GDM1 (cell line): Measurements from ENCODE around the gene MYLK3.
"Not testable (repeated sequence)": the region's sequence is repeated elsewhere in the genome, so short reads cannot be mapped to it uniquely, and the experiment has no call there.

Experiments
- DNase-seq: peaks from one replicate; lab custom pipeline; 2025; lab: John Stamatoyannopoulos, UW

MYLK3 gene

GRCh38 chr16:46689365-46690280, 58.5 kb downstream of the MYLK3 start, which contains the start of gene ORC6:
Gene ORC6, plus strand, starts transcription at chr16:46689659. Its CDS starts 47 bp downstream, at chr16:46689706.
- DNase-seq = peak; percentile 96

GRCh38 chr16:46688654-46689364, 59.3 kb downstream of the MYLK3 start, which contains the start of gene VPS35:
Gene VPS35, minus strand, starts transcription at chr16:46689178. Its CDS starts 45 bp downstream, at chr16:46689133.
- DNase-seq = peak; percentile 96

- peak; percentile 33 for DNase-seq
Observed at GRCh38 chr16:46688101-46688653, 60.0 kb downstream of the MYLK3 start.

DNA sequence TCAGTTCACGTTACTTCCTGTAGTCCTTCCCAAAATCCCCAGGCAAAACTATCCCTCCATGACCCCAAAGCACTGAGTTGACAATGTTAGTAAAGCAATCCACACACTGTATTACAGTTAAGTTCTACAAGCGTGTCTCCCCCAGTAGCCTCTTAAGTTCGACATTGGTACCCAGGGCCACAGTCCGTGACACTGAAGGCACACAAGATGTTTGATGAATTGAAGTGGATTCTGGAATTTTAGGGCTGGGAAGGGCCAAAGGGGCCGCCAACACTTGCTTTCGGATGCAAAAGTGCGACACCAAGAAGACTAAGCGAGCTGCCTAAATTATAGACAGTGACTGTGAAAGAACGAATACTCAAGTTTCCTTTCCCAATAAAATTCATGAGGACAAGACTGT, 60.7 kb downstream of the MYLK3 start:
- DNase-seq = no peak

DNA sequence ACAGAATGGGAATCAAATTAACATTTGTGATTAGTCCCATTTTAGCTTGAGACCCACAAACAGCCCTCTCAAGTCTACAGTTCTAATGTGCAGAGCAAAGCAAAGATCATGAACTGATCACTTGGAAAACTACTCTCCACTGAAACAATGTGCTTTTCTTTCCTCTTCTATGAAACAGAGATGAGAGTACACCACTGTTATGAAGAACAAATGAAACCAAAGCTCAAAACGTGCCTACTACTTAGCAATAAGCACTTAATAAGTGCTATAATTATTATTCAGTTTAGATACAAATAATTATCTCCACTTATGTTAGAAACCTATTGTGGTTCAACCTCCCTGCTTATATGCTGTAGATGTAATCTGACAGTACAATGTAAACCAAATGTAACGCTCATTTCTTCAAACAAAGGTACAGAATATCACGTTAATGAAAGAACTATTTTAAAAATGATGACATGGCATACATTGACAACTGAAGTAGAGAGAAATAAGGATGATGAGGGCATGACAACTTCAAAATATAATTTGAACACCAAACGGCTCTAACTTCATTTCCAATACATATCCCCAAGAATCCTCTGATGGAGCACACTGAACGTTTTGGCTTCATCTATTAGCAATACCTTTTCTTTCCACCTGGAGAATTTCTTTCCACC, 61.2 kb downstream of the MYLK3 start:
- no peak for DNase-seq

GRCh38 chr16:46681867-46682266, 66.3 kb downstream of the MYLK3 start:
- DNase-seq = not testable (repeated sequence)

- not testable (repeated sequence) for DNase-seq
Observed at GRCh38 chr16:46677943-46678342, 70.2 kb downstream of the MYLK3 start.

- peak; percentile 45 for DNase-seq
Observed at GRCh38 chr16:46673320-46674013, 74.7 kb downstream of the MYLK3 start.

DNA sequence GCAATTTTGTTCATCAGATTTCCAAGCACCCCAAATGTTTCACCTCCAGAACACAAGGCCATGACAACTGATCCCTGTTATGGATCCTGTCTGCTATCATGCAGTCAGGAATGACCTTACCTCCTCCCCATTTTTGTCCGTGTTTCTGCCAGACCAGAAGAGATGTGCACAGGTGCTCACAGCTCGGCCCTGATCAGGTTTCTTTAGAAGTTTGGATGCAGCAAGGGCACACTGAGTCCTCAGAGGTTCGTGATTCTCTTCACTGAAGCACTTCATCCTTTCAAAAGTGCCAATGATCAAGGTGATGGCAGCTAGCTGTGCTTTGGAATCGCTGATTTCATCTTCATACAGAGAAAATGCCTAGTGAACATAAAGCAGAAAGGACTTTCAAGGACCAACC, 86.0 kb downstream of the MYLK3 start:
- no peak for DNase-seq

DNA sequence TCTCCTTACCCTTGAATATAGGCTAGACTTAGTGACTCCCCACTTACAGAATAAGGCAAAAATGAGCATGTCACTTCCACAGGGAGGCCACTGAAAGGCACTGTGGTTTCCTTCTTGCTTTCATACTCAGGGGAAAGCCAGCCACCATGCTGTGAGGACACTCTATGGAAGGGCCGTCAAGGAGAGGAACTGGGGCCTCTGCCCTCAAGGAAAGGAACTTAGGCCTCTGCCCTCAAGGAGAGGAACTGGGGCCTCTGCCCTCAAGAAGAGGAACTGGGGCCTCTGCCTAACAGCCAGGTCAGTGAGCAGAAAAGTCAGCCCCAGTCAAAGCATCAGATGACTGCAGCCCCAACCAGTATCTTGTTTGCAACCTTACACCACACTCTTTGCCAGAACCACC, 89.2 kb downstream of the MYLK3 start:
- peak; percentile 95 for DNase-seq
